HEK293 (cell line): Measurements from ENCODE around the gene MCEE.

Experiments
- CTCF ChIA-PET: fragments of 350-600 bp; formaldehyde crosslinking; extraction: SDS; loops from one replicate; lab custom pipeline; 2021; ENCODE audit warnings: antibody characterized with exemption; lab: Yijun Ruan, JAX
- POLR2A ChIA-PET: fragments of 300-600 bp; formaldehyde crosslinking; extraction: SDS; loops from one replicate; lab custom pipeline; 2020; ENCODE audit warnings: antibody characterized with exemption, inconsistent platforms; lab: Yijun Ruan, JAX
- H3K27ac ChIP-seq: fragments of 200-500 bp; sonication (Bioruptor generic); 2 replicates; pipeline ENCODE4 v1.5.1; 2014; ENCODE audit warnings: low read depth, low read length, control low read depth, inconsistent platforms; ENCODE audit errors: extremely low read depth
- H3K36me3 ChIP-seq, 2 experiments: fragments of 200-500 bp in 1 of 2; sonication (Bioruptor generic) in 1 of 2; 1 replicate in 1 of 2; 2 replicates in 1 of 2; pipeline ENCODE4 v1.5.1; 2014 to 2017; ENCODE audit warnings: inconsistent platforms in 2 of 2, low read length in 2 of 2; ENCODE audit not compliant: control insufficient read depth in 2 of 2, insufficient read depth in 1 of 2
- H3K4me1 ChIP-seq: fragments of 200-500 bp; sonication (Bioruptor generic); 2 replicates; pipeline ENCODE4 v1.5.1; 2014; ENCODE audit warnings: mild to moderate bottlenecking, low read length, inconsistent platforms; ENCODE audit not compliant: control insufficient read depth, insufficient read depth
- H3K4me3 ChIP-seq: 2 replicates; pipeline ENCODE4 v1.5.1; 2011; ENCODE audit warnings: low read depth, mild to moderate bottlenecking, control low read depth, low read length, moderate library complexity
- H3K9me3 ChIP-seq: fragments of 200-500 bp; sonication (Bioruptor generic); 2 replicates; pipeline ENCODE4 v1.5.1; 2014; ENCODE audit warnings: low read depth, low read length, inconsistent platforms; ENCODE audit not compliant: control insufficient read depth, insufficient read depth
- BCL11A ChIP-seq: fragments of 450-650 bp; formaldehyde crosslinking; IDR thresholded peaks from 2 replicates; pipeline ENCODE4 v1.5.1; 2016; ENCODE audit warnings: low read depth, missing biosample characterization, missing genetic modification characterization
- HOXC10 ChIP-seq: sonication (generic); formaldehyde crosslinking; IDR thresholded peaks from 2 replicates; pipeline ENCODE4 v1.8.1; 2023; ENCODE audit warnings: mild to moderate bottlenecking, missing genetic modification reagents
- IKZF3 ChIP-seq: fragments of 450-650 bp; IDR thresholded peaks from 2 replicates; pipeline ENCODE4 v1.5.0; 2018; ENCODE audit warnings: missing biosample characterization, mild to moderate bottlenecking, missing genetic modification characterization, moderate library complexity
- KLF8 ChIP-seq: fragments of 450-650 bp; formaldehyde crosslinking; IDR thresholded peaks from 2 replicates; pipeline ENCODE4 v1.5.1; 2016; ENCODE audit warnings: missing biosample characterization, missing genetic modification characterization
- SALL2 ChIP-seq: fragments of 450-650 bp; formaldehyde crosslinking; IDR thresholded peaks from 2 replicates; pipeline ENCODE4 v1.5.0; 2017; ENCODE audit warnings: missing biosample characterization, mild to moderate bottlenecking, missing genetic modification characterization, borderline replicate concordance
- SETDB1 ChIP-seq: IDR thresholded peaks from one replicate; pipeline ENCODE4 v1.6.1; 2017; ENCODE audit warnings: mild to moderate bottlenecking, low read length, moderate library complexity, mixed read lengths; ENCODE audit not compliant: insufficient read length
- ZBTB6 ChIP-seq: fragments of 450-650 bp; formaldehyde crosslinking; IDR thresholded peaks from 2 replicates; pipeline ENCODE4 v1.5.1; 2017; ENCODE audit warnings: missing biosample characterization, missing genetic modification characterization
- ZEB2 ChIP-seq: fragments of 450-650 bp; formaldehyde crosslinking; IDR thresholded peaks from 2 replicates; pipeline ENCODE4 v1.5.1; 2016; ENCODE audit warnings: missing biosample characterization, missing genetic modification characterization
- ZNF146 ChIP-seq: fragments of 450-650 bp; formaldehyde crosslinking; IDR thresholded peaks from 2 replicates; pipeline ENCODE4 v1.5.1; 2016; ENCODE audit warnings: missing biosample characterization, missing genetic modification characterization
- ZNF184 ChIP-seq: fragments of 450-650 bp; IDR thresholded peaks from 2 replicates; pipeline ENCODE4 v1.5.1; 2018; ENCODE audit warnings: missing biosample characterization, mild to moderate bottlenecking, missing genetic modification characterization
- ZNF202 ChIP-seq: fragments of 450-650 bp; formaldehyde crosslinking; IDR thresholded peaks from 2 replicates; pipeline ENCODE4 v1.5.1; 2016; ENCODE audit warnings: missing biosample characterization, missing genetic modification characterization, borderline replicate concordance
- ZNF223 ChIP-seq: fragments of 450-650 bp; formaldehyde crosslinking; IDR thresholded peaks from 2 replicates; pipeline ENCODE4 v1.5.1; 2016; ENCODE audit warnings: missing biosample characterization, missing genetic modification characterization
- ZNF423 ChIP-seq: fragments of 450-650 bp; formaldehyde crosslinking; IDR thresholded peaks from 2 replicates; pipeline ENCODE4 v1.5.1; 2016; ENCODE audit warnings: missing biosample characterization, missing genetic modification characterization
- ZNF48 ChIP-seq: fragments of 450-650 bp; formaldehyde crosslinking; IDR thresholded peaks from 2 replicates; pipeline ENCODE4 v1.5.1; 2016; ENCODE audit warnings: missing biosample characterization, missing genetic modification characterization
- ZNF560 ChIP-seq: fragments of 450-650 bp; formaldehyde crosslinking; IDR thresholded peaks from 2 replicates; pipeline ENCODE4 v1.5.1; 2017; ENCODE audit warnings: missing biosample characterization, missing genetic modification characterization, borderline replicate concordance
- ZNF596 ChIP-seq: fragments of 450-650 bp; IDR thresholded peaks from 2 replicates; pipeline ENCODE4 v1.5.0; 2018; ENCODE audit warnings: missing biosample characterization, mild to moderate bottlenecking, missing genetic modification characterization, moderate library complexity
- ZNF623 ChIP-seq: fragments of 450-650 bp; formaldehyde crosslinking; IDR thresholded peaks from 2 replicates; pipeline ENCODE4 v1.5.1; 2016; ENCODE audit warnings: missing biosample characterization, missing genetic modification characterization
- ZNF664 ChIP-seq: fragments of 450-650 bp; formaldehyde crosslinking; IDR thresholded peaks from 2 replicates; pipeline ENCODE4 v1.5.1; 2016; ENCODE audit warnings: missing biosample characterization, missing genetic modification characterization
- TF ChIP-seq, protein P1 (sequence below): fragments of 450-650 bp; IDR thresholded peaks from 2 replicates; pipeline ENCODE4 v1.5.1; 2018; ENCODE audit warnings: missing biosample characterization, mild to moderate bottlenecking, missing genetic modification characterization
- TF ChIP-seq, protein P2 (sequence below): sonication (generic); formaldehyde crosslinking; IDR thresholded peaks from 2 replicates; pipeline ENCODE4 v1.8.1; 2022; ENCODE audit warnings: mild to moderate bottlenecking, moderate library complexity, missing genetic modification reagents
- TF ChIP-seq, protein P3 (sequence below): fragments of 450-650 bp; formaldehyde crosslinking; IDR thresholded peaks from 2 replicates; pipeline ENCODE4 v1.5.1; 2016; ENCODE audit warnings: missing biosample characterization, missing genetic modification characterization

MCEE gene

GRCh38 chr2:71082402-71083252 is 47.4 kb downstream of the MCEE start (continued):
- TF ChIP-seq, protein P1, sequence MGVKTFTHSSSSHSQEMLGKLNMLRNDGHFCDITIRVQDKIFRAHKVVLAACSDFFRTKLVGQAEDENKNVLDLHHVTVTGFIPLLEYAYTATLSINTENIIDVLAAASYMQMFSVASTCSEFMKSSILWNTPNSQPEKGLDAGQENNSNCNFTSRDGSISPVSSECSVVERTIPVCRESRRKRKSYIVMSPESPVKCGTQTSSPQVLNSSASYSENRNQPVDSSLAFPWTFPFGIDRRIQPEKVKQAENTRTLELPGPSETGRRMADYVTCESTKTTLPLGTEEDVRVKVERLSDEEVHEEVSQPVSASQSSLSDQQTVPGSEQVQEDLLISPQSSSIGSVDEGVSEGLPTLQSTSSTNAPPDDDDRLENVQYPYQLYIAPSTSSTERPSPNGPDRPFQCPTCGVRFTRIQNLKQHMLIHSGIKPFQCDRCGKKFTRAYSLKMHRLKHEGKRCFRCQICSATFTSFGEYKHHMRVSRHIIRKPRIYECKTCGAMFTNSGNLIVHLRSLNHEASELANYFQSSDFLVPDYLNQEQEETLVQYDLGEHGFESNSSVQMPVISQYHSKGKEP (tag by site-specific recombination) = no peak
- TF ChIP-seq, protein P2, sequence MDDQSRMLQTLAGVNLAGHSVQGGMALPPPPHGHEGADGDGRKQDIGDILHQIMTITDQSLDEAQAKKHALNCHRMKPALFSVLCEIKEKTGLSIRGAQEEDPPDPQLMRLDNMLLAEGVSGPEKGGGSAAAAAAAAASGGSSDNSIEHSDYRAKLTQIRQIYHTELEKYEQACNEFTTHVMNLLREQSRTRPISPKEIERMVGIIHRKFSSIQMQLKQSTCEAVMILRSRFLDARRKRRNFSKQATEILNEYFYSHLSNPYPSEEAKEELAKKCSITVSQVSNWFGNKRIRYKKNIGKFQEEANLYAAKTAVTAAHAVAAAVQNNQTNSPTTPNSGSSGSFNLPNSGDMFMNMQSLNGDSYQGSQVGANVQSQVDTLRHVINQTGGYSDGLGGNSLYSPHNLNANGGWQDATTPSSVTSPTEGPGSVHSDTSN (CRISPR knock-in tag) = no peak
- no peak for TF ChIP-seq KLF8 (tag by site-specific recombination)
- no peak for TF ChIP-seq ZNF560 (tag by site-specific recombination)

GRCh38 chr2:71078624-71079023 is 51.4 kb downstream of the MCEE start:
- H3K4me3 ChIP-seq = no peak overlapping the region
- H3K9me3 ChIP-seq = no peaks in the 10 kb centered on the region
- ChIA-PET POLR2A (no interaction called here), CTCF (no interaction called here)
- no peak overlapping the region for H3K27ac ChIP-seq
- no peaks in the 10 kb centered on the region for H3K4me1 ChIP-seq
- TF ChIP-seq SALL2 (tag by site-specific recombination) (no peak), ZNF184 (tag by site-specific recombination) (no peak), ZNF223 (tag by site-specific recombination) (no peak), ZBTB6 (tag by site-specific recombination) (no peak), ZNF146 (tag by site-specific recombination) (no peak), IKZF3 (tag by site-specific recombination) (no peak), ZNF623 (tag by site-specific recombination) (no peak), ZNF596 (tag by site-specific recombination) (no peak), ZNF664 (tag by site-specific recombination) (no peak), ZEB2 (no peak), BCL11A (tag by site-specific recombination) (no peak), ZNF423 (tag by site-specific recombination) (no peak), HOXC10 (CRISPR knock-in tag) (no peak), ZNF48 (tag by site-specific recombination) (no peak), ZNF202 (tag by site-specific recombination) (no peak), SETDB1 (no peak)
- TF ChIP-seq, protein P3, sequence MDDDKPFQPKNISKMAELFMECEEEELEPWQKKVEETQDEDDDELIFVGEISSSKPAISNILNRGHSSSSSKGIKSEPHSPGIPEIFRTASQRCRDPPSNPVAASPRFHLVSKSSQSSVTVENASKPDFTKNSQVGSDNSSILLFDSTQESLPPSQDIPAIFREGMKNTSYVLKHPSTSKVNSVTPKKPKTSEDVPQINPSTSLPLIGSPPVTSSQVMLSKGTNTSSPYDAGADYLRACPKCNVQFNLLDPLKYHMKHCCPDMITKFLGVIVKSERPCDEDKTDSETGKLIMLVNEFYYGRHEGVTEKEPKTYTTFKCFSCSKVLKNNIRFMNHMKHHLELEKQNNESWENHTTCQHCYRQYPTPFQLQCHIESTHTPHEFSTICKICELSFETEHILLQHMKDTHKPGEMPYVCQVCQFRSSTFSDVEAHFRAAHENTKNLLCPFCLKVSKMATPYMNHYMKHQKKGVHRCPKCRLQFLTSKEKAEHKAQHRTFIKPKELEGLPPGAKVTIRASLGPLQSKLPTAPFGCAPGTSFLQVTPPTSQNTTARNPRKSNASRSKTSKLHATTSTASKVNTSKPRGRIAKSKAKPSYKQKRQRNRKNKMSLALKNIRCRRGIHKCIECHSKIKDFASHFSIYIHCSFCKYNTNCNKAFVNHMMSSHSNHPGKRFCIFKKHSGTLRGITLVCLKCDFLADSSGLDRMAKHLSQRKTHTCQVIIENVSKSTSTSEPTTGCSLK (tag by site-specific recombination) = no peak
- H3K36me3 ChIP-seq = peaks cover 2 to 59% of the 10 kb centered on the region in 2 experiments; a peak in 2 of 3 replicates
